ENCODE results near the gene BCL2L11.
"Not testable (repeated sequence)": the region's sequence is repeated elsewhere in the genome, so short reads cannot be mapped to it uniquely, and the experiment has no call there.

Gene BCL2L11

DNA sequence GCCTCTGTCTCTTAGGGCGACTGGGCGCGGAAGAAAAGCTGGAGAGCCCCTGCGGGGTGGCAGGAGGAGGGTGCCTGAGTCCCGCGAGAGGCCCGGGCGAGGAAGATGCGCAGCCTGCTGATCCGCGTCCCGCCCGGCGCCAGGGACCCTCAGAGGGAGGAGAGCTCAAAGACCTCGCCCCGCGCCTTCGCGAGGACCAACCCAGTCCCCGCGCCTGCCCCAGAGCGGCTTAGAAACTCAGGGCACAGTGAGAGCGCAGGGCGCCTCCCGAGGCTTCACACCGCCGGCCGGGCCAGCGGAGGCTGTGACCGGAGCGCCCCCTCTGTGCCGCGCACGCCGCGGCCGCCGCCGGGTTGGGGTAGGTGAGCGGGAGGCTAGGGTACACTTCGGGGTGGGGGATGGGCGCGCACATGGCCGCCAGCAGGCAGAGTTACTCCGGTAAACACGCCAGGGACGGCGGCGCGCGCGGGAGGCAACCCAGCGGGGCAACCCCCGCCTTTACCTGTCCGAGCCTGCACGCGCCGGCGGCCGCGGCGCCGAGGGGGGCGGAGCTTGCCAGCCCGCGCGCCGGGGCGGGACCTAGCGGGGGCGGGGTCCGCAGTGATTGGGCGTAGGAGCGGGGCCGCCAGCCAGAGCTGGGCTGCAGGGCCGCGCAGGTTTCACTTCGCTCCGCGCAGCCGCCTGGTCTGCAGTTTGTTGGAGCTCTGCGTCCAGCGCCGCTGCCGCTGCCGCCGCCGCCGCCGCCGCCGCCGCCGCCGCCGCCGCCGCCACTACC, at the start of gene BCL2L11:
Gene BCL2L11, plus strand, starts transcription at position 662 of the 775 bp plus-strand sequence. CDS start 2,832 bp downstream, outside the sequence.
- peak within 1 kb of the TSS; percentile 86 for H3K4me3 ChIP-seq (ENCODE audit: low read depth, low read length)
- CTCF ChIA-PET, result interaction anchor here (0.8 to 1.5 kb wide), 7 partner anchors 10 to 550 kb away, joined by 3 to 6 read pairs (median 3); no protein-coding TSS in a partner anchor
- TF ChIP-seq, protein P1, sequence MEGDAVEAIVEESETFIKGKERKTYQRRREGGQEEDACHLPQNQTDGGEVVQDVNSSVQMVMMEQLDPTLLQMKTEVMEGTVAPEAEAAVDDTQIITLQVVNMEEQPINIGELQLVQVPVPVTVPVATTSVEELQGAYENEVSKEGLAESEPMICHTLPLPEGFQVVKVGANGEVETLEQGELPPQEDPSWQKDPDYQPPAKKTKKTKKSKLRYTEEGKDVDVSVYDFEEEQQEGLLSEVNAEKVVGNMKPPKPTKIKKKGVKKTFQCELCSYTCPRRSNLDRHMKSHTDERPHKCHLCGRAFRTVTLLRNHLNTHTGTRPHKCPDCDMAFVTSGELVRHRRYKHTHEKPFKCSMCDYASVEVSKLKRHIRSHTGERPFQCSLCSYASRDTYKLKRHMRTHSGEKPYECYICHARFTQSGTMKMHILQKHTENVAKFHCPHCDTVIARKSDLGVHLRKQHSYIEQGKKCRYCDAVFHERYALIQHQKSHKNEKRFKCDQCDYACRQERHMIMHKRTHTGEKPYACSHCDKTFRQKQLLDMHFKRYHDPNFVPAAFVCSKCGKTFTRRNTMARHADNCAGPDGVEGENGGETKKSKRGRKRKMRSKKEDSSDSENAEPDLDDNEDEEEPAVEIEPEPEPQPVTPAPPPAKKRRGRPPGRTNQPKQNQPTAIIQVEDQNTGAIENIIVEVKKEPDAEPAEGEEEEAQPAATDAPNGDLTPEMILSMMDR (IDR thresholded peaks at IDR 0.05; ENCODE audit: insufficient read depth, low read length, missing control alignments), result peak; percentile 4
- POLR2A ChIA-PET, result interaction anchor here (0.6 to 1.1 kb wide), 2 partner anchors 307 to 578 kb away, joined by 3 to 5 read pairs; no protein-coding TSS in a partner anchor
- DNase-seq (ENCODE audit: low read depth, low spot score), result peak; percentile 33

GRCh38 chr2:111071600-111072171, 49.0 kb upstream of the BCL2L11 start:
- peak; percentile 28 for DNase-seq (ENCODE audit: low read depth, low spot score)
- TF ChIP-seq, protein P1 (IDR thresholded peaks at IDR 0.05; ENCODE audit: insufficient read depth, low read length, missing control alignments), result no peak
- H3K4me3 ChIP-seq (ENCODE audit: low read depth, low read length), result no peak overlapping the region
- ChIA-PET POLR2A (no interaction called here), CTCF (no interaction called here)

DNA sequence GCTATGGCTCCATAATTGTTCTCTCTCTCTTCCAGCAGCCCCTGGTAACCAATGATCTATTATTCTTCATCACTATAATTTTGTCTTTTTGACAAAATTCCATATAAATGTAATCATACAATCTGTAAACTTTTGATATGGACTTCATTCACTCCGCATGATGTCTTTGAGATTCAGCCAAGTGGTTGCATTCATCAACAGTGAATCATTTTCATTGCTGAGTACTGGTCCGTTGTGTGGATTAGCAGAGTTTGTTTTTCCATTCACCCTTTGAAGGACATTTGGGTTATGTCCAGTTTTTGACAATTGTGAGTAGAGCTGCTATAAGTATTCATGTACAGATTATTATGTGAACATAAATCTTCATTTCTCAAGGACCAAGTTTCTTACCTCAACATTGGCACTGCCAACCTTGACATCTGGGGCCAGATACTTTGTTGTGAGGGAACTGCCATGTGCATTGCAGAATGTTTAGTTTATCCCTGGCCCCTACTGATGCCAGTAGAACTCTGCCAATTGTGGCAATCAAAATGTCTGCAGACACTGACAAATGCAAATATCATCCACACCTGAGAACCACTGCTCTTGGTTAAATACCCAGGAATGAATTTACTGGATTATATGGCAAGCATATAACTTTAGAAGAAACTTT, 48.4 kb upstream of the BCL2L11 start:
- H3K4me3 ChIP-seq (ENCODE audit: low read depth, low read length), result no peak overlapping the region
- CTCF ChIA-PET, result no interaction called here
- POLR2A ChIA-PET, result no interaction called here
- DNase-seq (ENCODE audit: low read depth, low spot score), result peak; percentile 28
- TF ChIP-seq, protein P1 (IDR thresholded peaks at IDR 0.05; ENCODE audit: insufficient read depth, low read length, missing control alignments), result no peak

GRCh38 chr2:111082659-111083058, 38.1 kb upstream of the BCL2L11 start:
- H3K4me3 ChIP-seq (ENCODE audit: low read depth, low read length); DNase-seq (ENCODE audit: low read depth, low spot score); CTCF ChIA-PET; POLR2A ChIA-PET: not testable (repeated sequence)

- TF ChIP-seq, protein P1 (IDR thresholded peaks at IDR 0.05; ENCODE audit: insufficient read depth, low read length, missing control alignments), result no peak
These were observed 28.9 kb upstream of the BCL2L11 start for GRCh38 chr2:111091811-111092211.

DNA sequence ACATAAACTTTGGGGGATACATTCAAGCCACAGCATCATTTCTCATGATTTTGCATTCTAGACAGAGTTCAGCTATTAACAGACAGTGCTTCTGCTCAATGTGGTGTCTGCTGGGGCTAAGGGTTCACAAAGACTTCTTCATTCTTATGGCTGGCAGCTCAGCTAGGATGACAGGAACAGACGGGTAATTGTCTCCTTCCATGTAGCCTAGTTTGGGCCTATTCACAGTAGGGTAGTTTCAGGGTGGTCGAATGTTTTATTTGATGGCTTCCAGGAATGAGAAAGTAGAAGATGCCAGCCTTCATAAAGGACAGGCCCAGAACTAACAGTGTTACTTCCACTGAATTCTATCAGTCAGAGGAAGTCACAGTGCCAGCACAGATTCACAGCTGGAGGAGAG, 26.0 kb upstream of the BCL2L11 start:
- DNase-seq (ENCODE audit: low read depth, low spot score), result no peak
- CTCF ChIA-PET, result interaction anchor here (1.0 kb wide), 1 partner anchor 22 kb away, joined by 4 read pairs; no protein-coding TSS in a partner anchor
- POLR2A ChIA-PET, result no interaction called here
- TF ChIP-seq, protein P1 (IDR thresholded peaks at IDR 0.05; ENCODE audit: insufficient read depth, low read length, missing control alignments), result no peak
- H3K4me3 ChIP-seq (ENCODE audit: low read depth, low read length), result no peak overlapping the region

More at GRCh38 chr2:111091811-111092211, 28.9 kb upstream of the BCL2L11 start:
- POLR2A ChIA-PET, result no interaction called here
- CTCF ChIA-PET, result interaction anchor here (1.5 kb wide), 1 partner anchor 12 kb away, joined by 4 read pairs; no protein-coding TSS in a partner anchor
- H3K4me3 ChIP-seq (ENCODE audit: low read depth, low read length), result no peak overlapping the region
- no peak for DNase-seq (ENCODE audit: low read depth, low spot score)

Measured in AG04449 (cell line).